IMR-90 (cell line): ENCODE results near the gene ZFP36L2. TPM values are rescaled to one million over a fixed set of nuclear protein-coding genes. Genes with fewer than 3 reads are reported as not detected.

ENCODE experiments used
- ATAC-seq: fragments of 200-7000 bp; cut with Tn5 transposase; 2 replicates; pipeline ENCODE4 v1.9.1; 2020; ENCODE audit warnings: low read depth, mild to moderate bottlenecking, moderate library complexity
- BruUV-seq: library from RNA; stranded (reverse); fragments of 400-500 nt; replicated peaks from 2 replicates; lab custom pipeline; 2021; lab: Mats Ljungman, UMichigan
- CTCF ChIA-PET: fragments of 300-600 bp; formaldehyde crosslinking; extraction: SDS; loops from one replicate; lab custom pipeline; 2021; ENCODE audit warnings: antibody characterized with exemption; lab: Yijun Ruan, JAX
- POLR2A ChIA-PET: fragments of 300-600 bp; sonication (Branson Sonifier 250); formaldehyde crosslinking; loops from one replicate; lab custom pipeline; 2022; ENCODE audit warnings: antibody characterized with exemption; ENCODE audit not compliant: unreplicated experiment; lab: Charles Lee
- DNase-seq: peaks from one replicate; pipeline ENCODE4 v3.0.0; 2013
- H2AFZ ChIP-seq: replicated peaks from 2 replicates; pipeline ENCODE3; 2013; ENCODE audit warnings: low read length, mild to moderate bottlenecking; ENCODE audit not compliant: poor library complexity
- H2AK5ac ChIP-seq: 2 replicates; pipeline ENCODE4 v1.6.1; 2013; ENCODE audit warnings: low read depth, low read length, inconsistent platforms
- H2AK9ac ChIP-seq: replicated peaks from 2 replicates; pipeline ENCODE3; 2013; ENCODE audit warnings: mild to moderate bottlenecking, low read depth, low read length, moderate library complexity; ENCODE audit not compliant: poor library complexity
- H2BK120ac ChIP-seq: 2 replicates; pipeline ENCODE4 v1.6.1; 2013; ENCODE audit warnings: low read depth, low read length, inconsistent platforms
- H2BK15ac ChIP-seq: 3 replicates; pipeline ENCODE4 v1.6.1; 2013; ENCODE audit warnings: low read depth, low read length, inconsistent platforms
- H2BK20ac ChIP-seq: 2 replicates; pipeline ENCODE4 v1.6.1; 2013; ENCODE audit warnings: low read depth, mild to moderate bottlenecking, inconsistent platforms, low read length, moderate library complexity
- H2BK5ac ChIP-seq: 2 replicates; pipeline ENCODE4 v1.6.1; 2013; ENCODE audit warnings: mild to moderate bottlenecking, low read depth, low read length, inconsistent platforms; ENCODE audit not compliant: poor library complexity, severe bottlenecking
- H3K14ac ChIP-seq: replicated peaks from 2 replicates; pipeline ENCODE4 v1.6.1; 2013; ENCODE audit warnings: low read depth, low read length, inconsistent platforms
- H3K18ac ChIP-seq: 2 replicates; pipeline ENCODE4 v1.6.1; 2013; ENCODE audit warnings: low read depth, low read length, control low read depth
- H3K23ac ChIP-seq: 2 replicates; pipeline ENCODE4 v1.6.1; 2013; ENCODE audit warnings: low read depth, low read length, inconsistent platforms
- H3K27ac ChIP-seq: 2 replicates; pipeline ENCODE4 v1.5.1; 2013; ENCODE audit warnings: mild to moderate bottlenecking, control low read depth, low read length; ENCODE audit not compliant: insufficient read depth
- H3K27me3 ChIP-seq: 2 replicates; pipeline ENCODE4 v1.6.1; 2013; ENCODE audit warnings: low read length; ENCODE audit not compliant: control insufficient read depth, insufficient read depth
- H3K36me3 ChIP-seq: 2 replicates; pipeline ENCODE4 v1.6.1; 2013; ENCODE audit warnings: low read length, mixed read lengths; ENCODE audit not compliant: control insufficient read depth, insufficient read depth
- H3K4ac ChIP-seq: 2 replicates; pipeline ENCODE4 v1.6.1; 2013; ENCODE audit warnings: low read depth, low read length, inconsistent platforms
- H3K4me1 ChIP-seq: 2 replicates; pipeline ENCODE4 v1.6.1; 2013; ENCODE audit warnings: low read length, mixed read lengths; ENCODE audit not compliant: control insufficient read depth, insufficient read depth
- H3K4me2 ChIP-seq: 2 replicates; pipeline ENCODE4 v1.6.1; 2013; ENCODE audit warnings: low read depth, mild to moderate bottlenecking, control low read depth, low read length, moderate library complexity
- H3K4me3 ChIP-seq: 2 replicates; pipeline ENCODE4 v1.5.1; 2013; ENCODE audit warnings: low read depth, mild to moderate bottlenecking, control low read depth, low read length, moderate library complexity; ENCODE audit not compliant: insufficient read depth
- H3K56ac ChIP-seq: 2 replicates; pipeline ENCODE4 v1.6.1; 2013; ENCODE audit warnings: low read length, inconsistent platforms; ENCODE audit not compliant: insufficient read depth; ENCODE audit errors: extremely low read depth
- H3K79me1 ChIP-seq, 2 experiments: 2 replicates each; pipeline ENCODE4 v1.6.1; 2013; ENCODE audit warnings: low read length in 2 of 2, inconsistent platforms in 1 of 2, low read depth in 1 of 2
- H3K9ac ChIP-seq: 2 replicates; pipeline ENCODE4 v1.6.1; 2013; ENCODE audit warnings: low read depth, low read length, control low read depth
- H3K9me1 ChIP-seq: 2 replicates; pipeline ENCODE4 v1.6.1; 2013; ENCODE audit warnings: low read length, inconsistent platforms; ENCODE audit not compliant: insufficient read depth
- H3K9me3 ChIP-seq: 2 replicates; pipeline ENCODE4 v1.6.1; 2013; ENCODE audit warnings: low read length; ENCODE audit not compliant: control insufficient read depth, insufficient read depth
- H4K20me1 ChIP-seq: 2 replicates; pipeline ENCODE4 v1.6.1; 2013; ENCODE audit warnings: low read length, inconsistent platforms; ENCODE audit not compliant: insufficient read depth
- H4K5ac ChIP-seq: 2 replicates; pipeline ENCODE4 v1.6.1; 2013; ENCODE audit warnings: mild to moderate bottlenecking, low read depth, low read length, control low read depth
- H4K8ac ChIP-seq, 2 experiments: 2 replicates each; pipeline ENCODE4 v1.6.1; 2013; ENCODE audit warnings: low read depth in 2 of 2, low read length in 2 of 2, control low read depth in 1 of 2, inconsistent platforms in 1 of 2
- H4K91ac ChIP-seq: 2 replicates; pipeline ENCODE4 v1.6.1; 2013; ENCODE audit warnings: low read depth, low read length, inconsistent platforms; ENCODE audit not compliant: insufficient read depth
- BHLHE40 ChIP-seq: fragments of 150-350 bp; IDR thresholded peaks from 2 replicates; pipeline ENCODE4 v1.6.1; 2016; ENCODE audit warnings: mild to moderate bottlenecking, low read depth, low read length
- CEBPB ChIP-seq: IDR thresholded peaks from 2 replicates; pipeline ENCODE4 v1.6.1; 2012; ENCODE audit warnings: low read depth, low read length, improper control_type of control experiment
- CHD1 ChIP-seq: IDR thresholded peaks from 2 replicates; pipeline ENCODE4 v1.6.1; 2012; ENCODE audit warnings: low read depth, low read length, improper control_type of control experiment
- CTCF ChIP-seq: conservative IDR thresholded peaks from 2 replicates; pipeline ENCODE4 v1.5.1; 2012; ENCODE audit warnings: mild to moderate bottlenecking, low read depth, low read length, improper control_type of control experiment
- ELK1 ChIP-seq: fragments of 150-350 bp; IDR thresholded peaks from 2 replicates; pipeline ENCODE4 v1.6.1; 2016; ENCODE audit warnings: low read depth, mild to moderate bottlenecking, low read length, moderate library complexity, borderline replicate concordance
- FOS ChIP-seq: fragments of 150-350 bp; IDR thresholded peaks from 2 replicates; pipeline ENCODE4 v1.6.1; 2016; ENCODE audit warnings: low read depth, low read length
- MXI1 ChIP-seq: IDR thresholded peaks from 2 replicates; pipeline ENCODE4 v1.6.1; 2012; ENCODE audit warnings: low read depth, mild to moderate bottlenecking, low read length, moderate library complexity, borderline replicate concordance
- NFE2L2 ChIP-seq: fragments of 150-350 bp; IDR thresholded peaks from 2 replicates; pipeline ENCODE4 v1.6.1; 2016; ENCODE audit warnings: low read depth, mild to moderate bottlenecking, low read length
- POLR2A ChIP-seq: IDR thresholded peaks from 2 replicates; pipeline ENCODE4 v1.6.1; 2012; ENCODE audit warnings: mild to moderate bottlenecking, low read depth, low read length
- RCOR1 ChIP-seq: IDR thresholded peaks from 2 replicates; pipeline ENCODE4 v1.6.1; 2012; ENCODE audit warnings: mild to moderate bottlenecking, low read length, improper control_type of control experiment; ENCODE audit not compliant: insufficient replicate concordance
- RFX5 ChIP-seq: IDR thresholded peaks from 2 replicates; pipeline ENCODE4 v1.8.0; 2012; ENCODE audit warnings: low read depth, mild to moderate bottlenecking, low read length, moderate library complexity
- SMC3 ChIP-seq: fragments of 150-350 bp; IDR thresholded peaks from 2 replicates; pipeline ENCODE4 v1.6.1; 2016; ENCODE audit warnings: low read depth, mild to moderate bottlenecking, antibody characterized with exemption, low read length, moderate library complexity
- USF2 ChIP-seq: fragments of 150-350 bp; IDR thresholded peaks from 2 replicates; pipeline ENCODE4 v1.6.1; 2017; ENCODE audit warnings: mild to moderate bottlenecking, antibody characterized with exemption, low read length, low read depth
- WGBS, 2 experiments: methylation state at CpG; one replicate each; pipeline versions ENCODE4 v1.1.5 to v1.1.7; 2013; ENCODE audit warnings: missing lambda C conversion rate in 2 of 2; ENCODE audit not compliant: insufficient read length in 1 of 2; ENCODE audit errors: extremely low coverage in 2 of 2; 5-methylcytosine and 5-hydroxymethylcytosine counted together
- dilution Hi-C: fragments of 300-500 bp; cut with HindIII; formaldehyde crosslinking; loops from one replicate; pipeline ENCODE4 v1.14.3; 2018; ENCODE audit warnings: low sequenced_read_pairs; ENCODE audit not compliant: unreplicated experiment
- in situ Hi-C: fragments of 300-500 bp; cut with MboI; formaldehyde crosslinking; loops from 3 replicates; pipeline ENCODE4 v1.14.3; 2019; ENCODE audit warnings: low sequenced_read_pairs, inconsistent platforms, mixed read lengths
- intact Hi-C: fragments of 100-400 bp; cut with micrococcal nuclease; formaldehyde crosslinking; loops from 2 replicates; pipeline ENCODE4 v1.10.0; 2022
- polyA plus RNA-seq, 3 experiments: library from polyadenylated mRNA; depleted of rRNA; stranded (reverse); fragments of >200 nt; gene quantifications; 2 replicates each; pipeline ENCODE4 v1.2.3, GENCODE V29; 2012; ENCODE audit warnings: low replicate concordance in 1 of 3
- total RNA-seq: library from RNA; depleted of rRNA; stranded (reverse); fragments of >200 nt; gene quantifications from 2 replicates; pipeline ENCODE4 v1.2.3, GENCODE V29; 2012

Gene ZFP36L2
- total and polyA plus RNA-seq, 2 of the 4 experiments (the other 2 are of a cell fraction) = 1.8 to 20.1 TPM

- TF ChIP-seq BHLHE40 (no peak), NFE2L2 (no peak), POLR2A (no peak)
Observed at GRCh38 chr2:43186679-43187374, 39.6 kb downstream of the ZFP36L2 start (continued).

- Histone ChIP-seq H3K9me3 (no peaks in the 10 kb centered on the region), H3K9me1 (no peaks in the 10 kb centered on the region; the same call in 1 of the 2 replicates), H3K14ac (no peak overlapping the region; the same call in 1 of the 2 replicates), H2BK5ac (no peak overlapping the region), H3K4ac (no peak overlapping the region), H2BK15ac (0 out of 3 replicates have a peak overlapping the region, but pooled peaks have one; percentile 28), H4K5ac (no peak overlapping the region), H3K4me2 (no peak overlapping the region), H3K18ac (no peak overlapping the region), H4K20me1 (no peaks in the 10 kb centered on the region), H2AFZ (no peak overlapping the region), H2BK120ac (no peak overlapping the region), H3K27ac (no peak overlapping the region), H3K27me3 (no peaks in the 10 kb centered on the region), H2BK20ac (no peak overlapping the region), H3K23ac (no peak overlapping the region), H4K91ac (no peak overlapping the region), H2AK9ac (no peak overlapping the region), H3K4me1 (no peaks in the 10 kb centered on the region; the same call in 1 of the 2 replicates), H2AK5ac (no peak overlapping the region), H3K56ac (no peak overlapping the region), H4K8ac (no peak overlapping the region), H3K79me1 (no peaks in the 10 kb centered on the region), H3K36me3 (no peaks in the 10 kb centered on the region), H3K4me3 (no peak overlapping the region), H3K9ac (no peak overlapping the region)
- POLR2A ChIA-PET = no interaction called here
- in situ Hi-C loops (no loop called here), intact Hi-C loops (no loop called here), dilution Hi-C loops (no loop called here)
- 99% methylated on average over 6 of the region's 6 CpGs; no CpG with 5 or more reads in 1 of the 2 experiments for WGBS, 2 experiments
- BruUV-seq = no TSS peak
- ATAC-seq = no peak
- CTCF ChIA-PET = no interaction called here
- no peak for DNase-seq
- TF ChIP-seq ELK1 = no peak
- no peak for TF ChIP-seq BHLHE40
- TF ChIP-seq NFE2L2 = no peak
- no peak for TF ChIP-seq CTCF
- no peak for TF ChIP-seq USF2
- TF ChIP-seq SMC3 = no peak
- TF ChIP-seq POLR2A = no peak
- no peak for TF ChIP-seq CEBPB
- TF ChIP-seq CHD1 = no peak
- TF ChIP-seq RFX5 = no peak
- TF ChIP-seq FOS = no peak
- TF ChIP-seq RCOR1 = no peak
- TF ChIP-seq MXI1 = no peak
Observed at GRCh38 chr2:43186321-43186678, 40.1 kb downstream of the ZFP36L2 start.
